Measurements from ENCODE around the gene POLR2E.
A peak's percentile ranks its signal among the peaks of the same experiment; 100 is the strongest.

POLR2E gene

DNA sequence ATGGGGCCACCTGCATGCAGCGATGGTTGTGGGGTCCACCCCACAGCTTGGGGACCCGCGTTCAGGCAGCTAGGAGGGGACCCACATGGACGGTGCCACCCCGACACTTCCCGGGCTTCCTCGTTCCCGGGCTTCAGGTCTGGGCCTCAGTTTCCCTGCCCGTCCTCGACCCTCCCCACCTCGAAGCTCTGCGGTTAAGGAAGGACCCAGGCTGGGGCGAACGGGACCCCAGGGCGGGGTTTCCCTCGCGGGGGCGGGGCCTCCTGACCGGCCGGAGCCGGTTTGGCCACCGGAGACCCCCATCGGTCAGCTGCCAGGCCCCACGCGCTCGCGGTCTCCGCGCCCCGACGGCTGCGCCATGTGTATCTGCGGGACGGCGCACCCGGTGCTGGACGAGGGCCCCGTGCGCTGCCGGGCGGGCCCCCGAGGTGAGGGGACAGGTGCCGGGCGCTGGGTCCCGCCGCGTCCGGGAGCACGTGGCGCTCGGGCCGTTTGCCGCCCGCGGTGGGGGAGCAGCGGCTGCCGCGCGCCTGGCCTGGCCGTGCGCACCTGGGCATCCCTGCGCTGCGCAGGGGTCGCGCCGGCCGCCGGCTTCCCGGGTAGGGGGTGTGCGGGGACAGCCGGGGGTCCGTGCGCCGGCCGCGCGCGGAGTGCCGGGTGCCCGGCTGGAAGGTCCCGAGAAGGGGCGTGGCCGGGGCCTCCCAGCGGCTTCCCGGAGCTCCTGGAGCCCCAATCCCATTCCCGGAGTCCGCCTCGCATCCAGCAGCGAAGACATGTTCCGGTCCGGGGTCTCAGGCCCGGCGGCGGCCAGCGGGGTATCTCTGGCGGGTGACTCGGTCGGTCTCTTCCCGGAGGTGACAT, 24.0 kb downstream of the POLR2E start:
- Histone ChIP-seq H3K9ac (peak overlapping the region; percentile 0 to 95 (median 27); a peak in 8 of 22 replicates), H4K20me1 (peaks cover 46 to 77% (median 66%) of the 10 kb centered on the region in 11 experiments; a peak in 21 of 22 replicates), H3K27ac (peak overlapping the region in 7 of 11 experiments; percentile 12 to 99 (median 32); a peak in 11 of 22 replicates), H3K4me3 (no peak overlapping the region), H3K27me3 (no peaks in the 10 kb centered on the region), H3K4me2 (peak overlapping the region in 10 of 11 experiments; percentile 24 to 99 (median 94); a peak in 19 of 22 replicates), H3K4me1 (peaks cover 72 to 86% (median 77%) of the 10 kb centered on the region in 10 experiments), H3K36me3 (peaks cover 70 to 78% (median 74%) of the 10 kb centered on the region in 11 experiments), H3K9me3 (replicated peaks in 1 of 11) (no peaks in the 10 kb centered on the region)
- no peak for TF ChIP-seq Cebpa-rat (IDR thresholded peaks at IDR 0.05)

DNA sequence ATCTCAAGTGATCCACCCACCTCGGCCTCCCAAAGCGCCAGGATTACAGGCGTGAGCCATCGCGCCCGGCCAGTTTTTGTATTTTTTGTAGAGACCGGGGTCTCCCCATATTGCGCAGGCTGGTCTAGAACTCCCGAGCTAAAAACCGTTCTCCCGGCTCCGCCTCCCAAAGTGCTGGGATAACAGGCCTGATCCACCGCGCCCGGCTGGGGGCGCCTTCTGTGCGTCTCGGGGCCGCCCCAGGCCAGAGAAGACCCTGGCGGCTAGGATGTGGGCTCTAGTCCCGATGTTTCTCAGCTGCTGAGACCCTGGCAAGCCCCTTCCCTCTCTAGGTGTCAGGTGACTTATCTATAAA, 24.6 kb downstream of the POLR2E start:
- no peak for TF ChIP-seq Cebpa-rat (IDR thresholded peaks at IDR 0.05)
- Histone ChIP-seq H3K4me3 (no peak overlapping the region; a peak in 1 of 20 replicates), H3K4me1 (peaks cover 72 to 86% (median 77%) of the 10 kb centered on the region in 10 experiments), H3K4me2 (peak overlapping the region in 10 of 11 experiments; percentile 24 to 99 (median 94); a peak in 16 of 22 replicates), H3K36me3 (peaks cover 64 to 72% (median 68%) of the 10 kb centered on the region in 11 experiments), H3K27me3 (no peaks in the 10 kb centered on the region), H3K9ac (peak overlapping the region in 9 of 11 experiments; percentile 5 to 95 (median 33); a peak in 6 of 22 replicates), H4K20me1 (peaks cover 42 to 71% (median 60%) of the 10 kb centered on the region in 11 experiments; a peak in 21 of 22 replicates), H3K9me3 (replicated peaks in 1 of 11) (no peaks in the 10 kb centered on the region), H3K27ac (peak overlapping the region in 7 of 11 experiments; percentile 12 to 99 (median 32); a peak in 11 of 22 replicates)

DNA sequence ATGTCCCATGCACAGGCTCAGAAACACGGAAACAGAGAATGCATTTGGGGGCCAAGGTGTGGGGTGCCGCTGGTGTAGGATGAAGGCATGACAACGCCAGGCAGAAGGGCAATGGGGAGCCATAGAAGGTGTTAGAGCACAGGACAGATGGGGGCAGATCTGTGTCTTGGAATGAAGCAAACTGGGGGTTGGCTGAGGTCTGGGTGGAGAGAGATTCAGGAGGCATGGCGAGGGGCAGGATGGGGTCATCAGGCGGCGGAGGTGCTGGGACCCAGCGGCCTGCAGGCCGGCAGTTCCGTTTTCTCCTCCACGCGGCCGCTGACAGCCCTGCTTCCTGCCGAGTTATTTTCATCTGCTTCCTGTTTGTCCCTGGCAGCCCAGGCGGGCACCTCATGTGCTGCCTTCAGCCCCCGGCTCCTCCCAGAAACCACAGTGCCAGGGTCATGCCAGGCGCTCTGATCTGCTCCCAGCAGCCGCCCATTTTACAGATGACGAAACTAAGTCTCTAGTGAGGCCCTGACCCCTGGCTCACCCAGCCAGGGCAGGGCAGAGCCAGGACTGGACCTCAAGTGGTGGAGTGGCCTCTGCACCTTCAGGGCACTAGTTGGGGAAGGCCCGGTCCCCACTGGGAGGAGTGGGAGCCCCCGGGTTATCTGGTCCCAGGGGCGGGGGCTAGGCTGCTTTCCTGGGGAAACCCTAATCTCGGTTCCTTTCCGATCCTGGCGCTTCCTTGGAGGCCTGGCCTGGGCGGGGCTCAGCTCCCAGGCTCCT, 26.0 kb downstream of the POLR2E start:
- Histone ChIP-seq H3K36me3 (peaks cover 54 to 61% (median 59%) of the 10 kb centered on the region in 11 experiments), H3K4me1 (peaks cover 75 to 88% (median 80%) of the 10 kb centered on the region in 10 experiments), H3K9me3 (replicated peaks in 1 of 11) (no peaks in the 10 kb centered on the region), H3K27me3 (0 out of 22 replicates have a peak, but pooled peaks cover 0 to 2% (median 0%) of the 10 kb centered on the region in 11 experiments), H4K20me1 (peaks cover 36 to 60% (median 50%) of the 10 kb centered on the region in 11 experiments; a peak in 21 of 22 replicates), H3K9ac (peak overlapping the region; percentile 88 to 99 (median 96)), H3K27ac (peak overlapping the region; percentile 79 to 99 (median 96)), H3K4me3 (peak overlapping the region; percentile 91 to 100 (median 96)), H3K4me2 (peak overlapping the region; percentile 88 to 100 (median 97))
- TF ChIP-seq Cebpa-rat (IDR thresholded peaks at IDR 0.05): no peak

DNA sequence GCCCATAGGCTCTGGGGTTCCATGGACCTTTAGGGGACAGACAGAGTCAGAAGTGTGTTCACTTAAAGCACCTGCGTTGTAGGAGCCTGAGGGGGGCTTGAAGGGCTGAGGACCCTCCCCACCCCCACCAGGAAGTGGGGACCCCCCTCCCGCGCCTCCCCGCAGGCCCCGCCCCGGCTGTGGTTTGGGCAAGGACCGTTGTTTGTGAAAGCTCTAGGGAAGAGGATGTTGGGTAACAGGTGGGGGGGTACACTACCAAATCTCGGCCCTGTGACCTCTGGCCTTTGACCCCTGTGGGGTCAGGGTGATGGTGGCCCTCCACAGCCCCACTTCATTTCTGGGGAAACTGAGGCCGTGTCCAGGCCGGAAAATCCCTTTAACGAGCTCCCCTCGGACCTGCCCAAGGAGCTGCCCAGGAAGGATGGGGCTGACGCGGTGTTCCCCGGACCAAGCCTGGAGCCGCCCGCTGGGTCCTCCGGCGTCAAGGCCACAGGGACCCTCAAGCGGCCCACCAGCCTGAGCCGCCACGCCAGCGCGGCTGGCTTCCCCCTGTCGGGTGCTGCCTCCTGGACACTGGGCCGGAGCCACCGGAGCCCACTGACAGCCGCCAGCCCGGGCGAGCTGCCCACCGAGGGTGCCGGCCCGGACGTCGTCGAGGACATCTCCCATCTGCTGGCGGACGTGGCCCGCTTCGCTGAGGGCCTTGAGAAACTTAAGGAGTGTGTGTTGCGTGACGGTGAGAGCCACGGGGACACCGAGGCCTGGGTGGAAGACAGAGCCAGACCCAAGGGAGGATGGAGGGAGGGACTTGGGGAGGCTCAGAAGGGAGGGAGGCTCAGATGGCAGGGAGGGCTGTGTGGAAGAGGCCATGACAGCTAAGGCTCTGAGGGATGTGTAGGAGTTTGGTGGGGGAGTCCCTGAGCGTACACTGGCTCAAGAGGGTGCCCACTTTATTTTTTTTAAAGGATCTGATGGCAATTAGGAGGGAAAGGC, 26.9 kb downstream of the POLR2E start:
- peaks cover 72 to 87% (median 78%) of the 10 kb centered on the region in 10 experiments for H3K4me1 ChIP-seq
- peak in 7 of 11 experiments; percentile 35 to 74 (median 44); a peak in 7 of 22 replicates for TF ChIP-seq Cebpa-rat (IDR thresholded peaks at IDR 0.05)
- H3K4me3 ChIP-seq: peak overlapping the region; percentile 91 to 100 (median 96)
- H3K27me3 ChIP-seq: 0 out of 22 replicates have a peak, but pooled peaks cover 0 to 4% (median 0%) of the 10 kb centered on the region in 11 experiments
- H3K27ac ChIP-seq: peak overlapping the region; percentile 79 to 99 (median 96)
- 0 out of 22 replicates have a peak, but pooled peaks cover 0 to 2% (median 0%) of the 10 kb centered on the region in 11 experiments for H3K9me3 ChIP-seq (replicated peaks in 1 of 11)
- H4K20me1 ChIP-seq: peaks cover 29 to 51% (median 41%) of the 10 kb centered on the region in 11 experiments; a peak in 21 of 22 replicates
- H3K36me3 ChIP-seq: peaks cover 45 to 52% (median 50%) of the 10 kb centered on the region in 11 experiments
- peak overlapping the region; percentile 88 to 100 (median 97) for H3K4me2 ChIP-seq
- peak overlapping the region; percentile 88 to 99 (median 96) for H3K9ac ChIP-seq

- Histone ChIP-seq H3K27ac (peak overlapping the region; percentile 71 to 99 (median 96)), H4K20me1 (peaks cover 20 to 43% (median 33%) of the 10 kb centered on the region in 11 experiments; a peak in 21 of 22 replicates), H3K36me3 (peaks cover 37 to 43% (median 42%) of the 10 kb centered on the region in 11 experiments), H3K4me2 (peak overlapping the region; percentile 88 to 100 (median 97)), H3K9ac (peak overlapping the region; percentile 88 to 99 (median 96)), H3K27me3 (0 out of 22 replicates have a peak, but pooled peaks cover 0 to 4% (median 0%) of the 10 kb centered on the region in 11 experiments), H3K4me1 (peaks cover 64 to 79% (median 71%) of the 10 kb centered on the region in 10 experiments), H3K4me3 (peak overlapping the region; percentile 91 to 100 (median 96)), H3K9me3 (replicated peaks in 1 of 11) (0 out of 22 replicates have a peak, but pooled peaks cover 0 to 5% (median 0%) of the 10 kb centered on the region in 11 experiments)
- no peak for TF ChIP-seq Cebpa-rat (IDR thresholded peaks at IDR 0.05)
Measured at GRCh38 chr19:1067341-1067957, 27.7 kb downstream of the POLR2E start.

- Histone ChIP-seq H3K27me3 (0 out of 22 replicates have a peak, but pooled peaks cover 0 to 4% (median 0%) of the 10 kb centered on the region in 11 experiments), H3K4me1 (peaks cover 58 to 77% (median 69%) of the 10 kb centered on the region in 10 experiments), H3K4me2 (peak within 1 kb of the TSS; percentile 88 to 100 (median 97)), H4K20me1 (peaks cover 14 to 37% (median 27%) of the 10 kb centered on the region in 11 experiments; a peak in 21 of 22 replicates), H3K27ac (peak within 1 kb of the TSS; percentile 71 to 99 (median 96)), H3K9me3 (replicated peaks in 1 of 11) (0 out of 22 replicates have a peak, but pooled peaks cover 0 to 5% (median 0%) of the 10 kb centered on the region in 11 experiments), H3K4me3 (peak within 1 kb of the TSS; percentile 91 to 100 (median 96)), H3K9ac (peak within 1 kb of the TSS; percentile 88 to 99 (median 96)), H3K36me3 (peaks cover 31 to 37% (median 36%) of the 10 kb centered on the region in 11 experiments)
- TF ChIP-seq Cebpa-rat (IDR thresholded peaks at IDR 0.05): no peak
Measured at GRCh38 chr19:1066748-1067340, 28.3 kb downstream of the POLR2E start, which contains the start of gene ARHGAP45. Gene ARHGAP45 (plus strand): TSS chr19:1067167. CDS start chr19:1067406, 239 bp downstream.

Data from BLaER1 treated with 17β-estradiol and CSF1 and Interleukin-3, amounts not matched to agents 10 nM and 100 nM (cell line).